ENCODE results near the gene H19.

Gene H19

DNA sequence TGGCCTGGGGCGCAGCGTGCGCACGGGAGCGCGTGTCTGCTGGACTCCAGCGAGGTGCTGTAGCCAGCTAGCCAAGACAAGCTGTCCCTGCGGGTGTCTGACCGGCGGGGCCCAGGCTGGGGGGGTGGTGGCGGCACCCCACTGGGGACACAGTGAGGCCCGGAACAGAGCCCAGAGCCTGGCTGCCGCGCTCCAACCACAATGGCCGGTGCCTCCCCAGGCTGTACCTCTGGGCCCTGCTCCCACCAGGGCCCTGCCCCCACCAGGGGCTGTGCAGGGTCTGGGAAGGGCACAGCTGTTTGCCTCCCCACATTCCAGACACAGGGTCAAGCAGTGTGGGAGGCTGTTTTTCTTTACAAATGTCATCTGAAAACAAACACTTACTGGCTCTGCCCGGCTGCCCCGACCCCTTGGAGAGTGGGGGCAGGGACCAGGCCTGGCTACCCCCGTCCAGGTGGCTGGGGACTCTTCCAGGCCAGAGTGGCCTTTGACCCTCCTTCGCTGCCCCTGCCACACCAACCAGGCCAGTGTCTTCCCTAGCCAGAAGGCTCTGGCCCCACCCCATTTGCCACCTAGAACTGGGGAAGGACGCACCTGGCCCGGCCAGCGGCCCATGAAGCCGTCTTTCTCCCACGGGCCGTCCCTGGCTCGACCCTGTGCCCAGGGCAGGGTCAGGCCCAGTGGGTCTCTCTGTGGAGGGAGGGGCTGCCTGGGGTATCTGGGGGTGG, 14.6 kb downstream of the H19 start:
- DNase-seq = no peak

- DNase-seq = no peak
These were observed 18.0 kb downstream of the H19 start for GRCh38 chr11:1979607-1980006.

DNA sequence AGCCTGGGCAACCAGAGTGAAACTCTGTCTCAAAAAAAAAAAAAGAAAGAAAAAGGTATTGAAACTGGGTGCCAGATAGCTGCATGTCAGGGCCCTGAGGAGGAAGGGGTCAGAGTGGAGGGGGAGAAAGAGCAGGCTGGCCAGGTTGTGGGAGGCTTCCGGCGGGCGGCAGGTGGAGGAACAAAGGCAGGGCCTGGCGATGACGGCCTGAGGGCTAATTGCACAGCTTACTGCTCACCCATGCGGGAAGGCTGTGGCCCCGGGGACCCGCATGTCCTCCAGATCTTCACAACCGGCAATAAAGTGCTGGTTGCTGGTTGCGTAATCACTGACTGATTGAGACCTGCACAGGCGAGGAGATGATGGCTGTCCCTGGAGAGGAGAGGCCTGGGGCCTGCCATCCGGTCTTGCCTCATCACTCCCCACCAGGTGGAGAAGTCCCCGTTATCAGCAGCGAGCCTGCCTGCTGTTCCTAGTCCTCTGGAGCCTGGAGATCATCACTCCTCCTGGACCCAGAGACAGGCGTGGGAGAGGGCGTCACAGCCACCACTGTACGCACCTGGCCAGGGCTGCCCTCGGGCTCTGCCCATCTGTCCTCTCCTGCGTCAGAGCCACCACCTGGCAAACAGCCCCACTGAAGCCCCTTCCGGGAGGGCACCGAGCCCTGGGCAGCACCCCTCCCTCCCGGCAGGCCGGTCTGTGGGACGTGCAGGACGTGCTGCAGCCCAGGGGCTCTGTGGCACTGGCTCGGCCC, 18.7 kb downstream of the H19 start:
- DNase-seq = no peak

GRCh38 chr11:1975185-1975584, 22.5 kb downstream of the H19 start:
- no peak for DNase-seq

- DNase-seq = no peak
These were observed 26.7 kb downstream of the H19 start for GRCh38 chr11:1970956-1971355.

DNA sequence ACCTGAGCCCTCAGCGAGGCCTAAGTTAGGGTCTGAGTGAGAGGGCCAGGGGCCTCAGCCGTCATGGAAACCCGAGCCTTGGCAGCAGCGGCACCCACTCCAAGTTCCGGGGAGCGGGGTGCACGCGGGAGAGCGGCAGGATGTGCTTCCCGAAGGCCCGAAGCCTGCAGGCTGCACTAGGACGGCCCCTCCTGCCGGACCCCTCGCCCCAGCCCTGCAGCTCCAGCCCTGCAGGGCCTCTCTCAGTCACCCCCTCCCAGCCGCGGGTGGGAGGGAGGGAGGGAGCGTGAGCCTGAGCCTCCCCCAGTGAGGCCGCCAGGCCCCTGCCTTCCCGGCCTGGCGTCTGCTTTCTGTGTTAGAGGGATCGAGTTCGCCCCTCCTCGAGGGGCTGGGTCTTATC, 27.9 kb downstream of the H19 start:
- DNase-seq = no peak

DNA sequence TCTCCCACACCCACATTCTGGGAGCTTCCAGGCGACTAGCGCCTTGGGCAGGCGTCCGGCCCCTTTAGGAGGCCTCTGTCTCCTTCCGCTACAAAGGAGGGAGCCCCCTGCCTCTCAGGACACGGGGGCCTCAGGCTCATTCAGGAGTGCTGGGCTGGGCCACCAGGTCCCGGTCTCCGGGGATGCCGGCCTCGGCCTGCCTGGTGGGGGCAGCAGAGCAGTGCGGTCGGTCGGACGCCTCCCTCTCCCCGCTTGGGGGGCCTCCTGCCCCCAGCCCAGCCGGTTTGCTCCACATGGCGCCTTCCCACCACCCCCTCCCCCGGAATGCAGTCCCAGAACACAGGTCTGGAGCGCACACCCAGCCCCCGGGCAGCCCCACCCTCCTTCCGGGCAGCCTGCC, 28.6 kb downstream of the H19 start:
- no peak for DNase-seq

DNA sequence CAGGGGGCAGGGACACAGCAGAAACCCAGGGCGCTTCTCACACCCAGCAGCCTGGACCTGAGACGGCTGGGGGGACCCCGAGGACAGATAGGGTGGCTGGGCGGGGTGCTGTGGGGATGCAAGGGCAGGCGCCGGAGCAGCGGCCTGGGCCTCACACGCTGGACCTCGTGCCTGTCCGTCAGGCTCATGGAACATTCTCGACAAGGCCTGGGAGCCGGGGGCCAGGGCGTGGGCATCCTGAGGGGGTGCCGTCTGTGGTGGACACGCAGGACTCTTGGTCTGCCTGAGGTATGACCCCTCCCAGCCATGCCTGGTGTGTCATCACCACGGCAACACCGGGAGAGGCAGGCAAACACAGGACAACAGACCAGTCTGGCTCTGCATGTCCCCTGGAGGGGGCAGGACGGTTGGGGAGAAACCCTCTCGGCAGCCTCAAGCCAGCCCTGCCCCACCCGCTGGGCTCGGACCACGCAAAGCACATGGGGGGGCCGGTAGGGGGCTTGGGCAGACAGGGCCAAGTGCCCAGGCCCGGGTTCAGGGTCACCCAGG, 29.1 kb downstream of the H19 start:
- DNase-seq = no peak

DNA sequence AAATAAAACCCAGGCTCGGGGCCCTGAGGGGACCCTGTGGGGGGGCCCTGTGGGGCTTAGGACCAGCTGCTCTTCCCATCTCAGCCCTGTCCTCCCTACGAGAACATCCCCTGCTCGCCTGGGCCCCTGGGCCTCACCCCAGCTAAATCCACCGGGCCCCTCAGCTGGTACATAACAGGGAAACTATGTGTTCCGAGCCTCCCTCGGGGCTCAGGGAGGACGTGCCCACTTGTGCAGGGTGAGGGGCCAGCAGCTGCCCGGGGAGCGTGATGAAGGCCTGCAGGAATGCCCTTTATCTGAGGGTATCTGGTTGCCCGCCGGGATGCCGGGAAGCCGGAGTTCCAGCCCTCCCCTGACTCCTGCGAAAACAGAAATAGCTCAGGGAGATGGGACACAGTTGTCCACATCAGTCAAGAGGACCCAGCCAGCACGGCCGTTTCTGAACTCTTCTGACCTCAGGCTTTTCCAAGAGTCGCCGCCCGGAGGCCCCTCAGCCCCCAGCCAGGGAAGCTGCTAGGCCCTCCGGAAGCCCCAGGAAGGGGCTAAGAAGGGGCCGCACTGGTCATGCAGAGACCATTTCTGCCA, 29.9 kb downstream of the H19 start:
- no peak for DNase-seq

DNA sequence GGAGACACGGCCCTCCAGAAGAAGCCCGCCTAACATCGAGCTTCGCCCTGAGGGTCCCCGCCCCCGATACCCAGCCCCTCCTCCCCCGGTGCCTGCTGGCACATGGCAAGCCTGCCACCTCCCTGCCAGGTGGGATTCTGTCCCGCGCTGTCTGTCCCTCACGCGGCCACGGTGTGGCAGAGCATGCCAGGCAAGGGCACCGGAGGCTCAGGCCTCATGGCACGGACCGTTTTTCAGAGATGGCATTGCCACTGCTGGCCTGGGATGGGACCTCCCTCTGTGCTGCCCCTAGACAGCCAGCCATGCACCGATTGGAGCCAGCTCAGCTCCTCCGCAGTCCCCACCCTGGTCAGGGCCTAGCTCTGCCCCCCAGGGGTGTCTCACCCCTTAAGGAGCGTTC, 31.1 kb downstream of the H19 start:
- DNase-seq = no peak

GRCh38 chr11:1964955-1965354, 32.7 kb downstream of the H19 start:
- DNase-seq = no peak

DNA sequence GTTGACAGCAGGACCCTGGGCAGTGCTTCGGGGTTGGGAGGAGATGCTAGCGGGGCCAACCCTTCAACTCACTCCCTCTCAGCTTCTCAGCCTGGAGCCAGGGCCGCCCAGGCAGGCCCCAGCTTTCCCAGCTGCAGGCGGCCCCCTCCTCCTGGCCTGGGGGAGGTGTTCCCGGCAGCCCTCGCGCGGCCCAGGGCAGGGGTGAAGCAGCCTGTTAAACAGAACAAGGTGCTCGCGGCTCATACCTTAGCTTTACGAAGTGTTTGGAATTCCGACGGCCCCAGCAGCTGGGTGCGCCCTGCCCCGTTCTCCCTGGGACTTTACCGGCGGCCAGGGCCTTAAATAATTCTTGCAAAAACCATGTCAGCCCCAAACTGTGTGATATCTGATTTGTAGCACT, 33.3 kb downstream of the H19 start:
- DNase-seq = no peak

GRCh38 chr11:1963864-1964263, 33.8 kb downstream of the H19 start:
- DNase-seq = no peak

DNA sequence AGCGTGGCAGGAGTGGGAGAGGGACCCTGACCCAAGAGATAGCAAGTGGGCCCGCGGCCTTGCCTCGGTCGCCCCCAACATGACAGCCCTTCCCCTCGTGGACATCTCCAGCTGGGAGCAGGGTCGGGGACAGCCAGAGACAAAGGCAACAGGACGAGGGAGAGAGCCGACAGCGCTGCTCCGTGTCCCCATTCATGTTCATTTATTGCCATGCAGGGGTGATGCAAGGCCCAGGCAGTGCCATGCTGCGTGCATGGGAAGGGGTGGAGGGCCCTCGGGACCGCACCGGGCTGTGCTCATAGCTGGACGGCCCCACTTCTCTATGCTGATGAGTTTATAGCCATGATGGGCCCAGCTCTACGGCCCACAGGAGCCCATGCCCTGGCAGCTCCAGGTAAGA, 37.9 kb downstream of the H19 start:
- DNase-seq = no peak

- no peak for DNase-seq
These were observed 39.3 kb downstream of the H19 start for GRCh38 chr11:1958367-1958766.

GRCh38 chr11:1953489-1954266, 44.0 kb downstream of the H19 start:
- no peak for DNase-seq

- DNase-seq = no peak
These were observed 44.7 kb downstream of the H19 start for GRCh38 chr11:1952806-1953482.

GRCh38 chr11:1949922-1950321, 47.7 kb downstream of the H19 start:
- no peak for DNase-seq

DNA sequence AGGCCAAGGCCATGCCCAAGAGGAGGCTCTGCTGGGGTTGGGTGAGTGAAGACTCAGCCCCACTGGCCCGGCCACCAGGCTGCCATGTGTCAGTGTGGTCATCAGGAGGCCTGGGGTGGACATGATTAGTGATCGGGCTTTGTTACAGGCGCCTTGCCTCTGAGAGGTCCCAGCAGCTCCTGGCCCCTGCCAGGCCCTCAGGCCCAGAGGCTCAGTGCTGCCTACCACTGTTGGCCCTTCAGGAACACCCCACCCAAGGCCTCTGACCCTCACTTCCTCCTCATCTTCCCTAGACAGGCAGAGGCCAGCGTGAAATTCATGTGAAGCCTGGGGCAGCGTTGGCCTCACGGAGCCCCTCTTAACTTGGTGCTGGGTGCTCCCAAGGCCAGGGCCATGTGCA, 48.3 kb downstream of the H19 start:
- DNase-seq = no peak

DNA sequence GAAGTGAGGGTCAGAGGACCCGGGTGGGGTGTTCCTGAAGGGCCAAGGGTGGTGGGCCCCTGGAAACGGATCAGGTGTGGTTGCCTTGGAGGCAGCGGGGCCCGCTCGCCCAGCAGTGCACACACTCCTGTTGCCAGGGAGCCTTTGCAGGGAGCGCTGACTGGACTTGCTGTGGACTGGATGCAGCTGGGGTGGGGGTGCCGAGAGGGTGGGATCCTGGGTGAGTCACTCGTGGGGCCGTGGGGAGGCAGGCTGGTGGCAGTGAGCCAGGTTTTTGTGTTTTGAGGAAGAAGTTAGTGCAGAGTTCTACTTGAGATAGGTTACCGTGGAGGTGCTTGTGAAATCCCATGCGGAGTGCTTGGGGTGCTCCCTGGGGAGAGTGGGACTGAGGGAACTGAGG, 49.3 kb downstream of the H19 start:
- no peak for DNase-seq

GRCh38 chr11:1947592-1948237, 49.9 kb downstream of the H19 start:
- no peak for DNase-seq
